ENCODE measurements around the gene ARL6IP4.

DNA sequence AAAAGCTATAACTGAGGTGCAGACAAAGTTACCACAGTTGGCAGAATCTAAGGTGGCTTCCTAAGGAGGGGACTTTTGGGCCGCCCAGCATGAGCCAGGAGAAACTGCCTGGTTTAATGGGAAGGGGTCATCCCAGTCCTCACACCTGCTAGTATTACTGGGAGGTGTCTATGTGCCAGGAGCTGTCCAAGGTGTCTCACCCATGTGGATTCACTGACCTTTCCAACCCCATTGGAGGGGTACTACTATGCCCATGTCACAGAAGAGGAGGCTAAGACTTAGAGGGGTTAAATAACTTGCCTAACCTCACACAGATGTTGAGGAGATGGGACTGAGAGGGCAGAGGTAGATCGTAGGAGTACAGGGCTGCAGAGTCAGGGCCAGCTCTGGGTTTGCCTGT, 24.4 kb upstream of the ARL6IP4 start:
- TF ChIP-seq, protein P1, sequence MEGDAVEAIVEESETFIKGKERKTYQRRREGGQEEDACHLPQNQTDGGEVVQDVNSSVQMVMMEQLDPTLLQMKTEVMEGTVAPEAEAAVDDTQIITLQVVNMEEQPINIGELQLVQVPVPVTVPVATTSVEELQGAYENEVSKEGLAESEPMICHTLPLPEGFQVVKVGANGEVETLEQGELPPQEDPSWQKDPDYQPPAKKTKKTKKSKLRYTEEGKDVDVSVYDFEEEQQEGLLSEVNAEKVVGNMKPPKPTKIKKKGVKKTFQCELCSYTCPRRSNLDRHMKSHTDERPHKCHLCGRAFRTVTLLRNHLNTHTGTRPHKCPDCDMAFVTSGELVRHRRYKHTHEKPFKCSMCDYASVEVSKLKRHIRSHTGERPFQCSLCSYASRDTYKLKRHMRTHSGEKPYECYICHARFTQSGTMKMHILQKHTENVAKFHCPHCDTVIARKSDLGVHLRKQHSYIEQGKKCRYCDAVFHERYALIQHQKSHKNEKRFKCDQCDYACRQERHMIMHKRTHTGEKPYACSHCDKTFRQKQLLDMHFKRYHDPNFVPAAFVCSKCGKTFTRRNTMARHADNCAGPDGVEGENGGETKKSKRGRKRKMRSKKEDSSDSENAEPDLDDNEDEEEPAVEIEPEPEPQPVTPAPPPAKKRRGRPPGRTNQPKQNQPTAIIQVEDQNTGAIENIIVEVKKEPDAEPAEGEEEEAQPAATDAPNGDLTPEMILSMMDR (IDR thresholded peaks at IDR 0.05), result no peak
- TF ChIP-seq POLR2A (IDR thresholded peaks at IDR 0.05), result no peak
- no peak for TF ChIP-seq POLR2AphosphoS5 (IDR thresholded peaks at IDR 0.05)
- TF ChIP-seq EP300 (IDR thresholded peaks at IDR 0.05), result no peak
